ENCODE data around the gene SAMD5. TPM values are rescaled to one million over a fixed set of nuclear protein-coding genes. Genes with fewer than 3 reads are reported as not detected.

SAMD5 gene
- total RNA-seq, 1 experiment from 2014 or later, result 0.04 TPM

GRCh38 chr6:147564556-147564955, 56.1 kb downstream of the SAMD5 start:
- Histone ChIP-seq H3K23ac (ENCODE audit: insufficient read length, low read depth, low read length) (no peak overlapping the region), H2AFZ (ENCODE audit: low read length) (no peak overlapping the region), H3K4me2 (ENCODE audit: insufficient read depth, insufficient read length, low read length) (no peak overlapping the region)

More at GRCh38 chr6:147564556-147564955, 56.1 kb downstream of the SAMD5 start:
- WGBS (ENCODE audit: extremely low coverage, insufficient read length, low lambda C conversion rate), result no CpG with 5 or more reads among the region's 1 CpG
- no peak for TF ChIP-seq CTCF (conservative IDR thresholded peaks at IDR 0.05)
- H3K79me1 ChIP-seq (ENCODE audit: insufficient read depth, low read depth, low read length, poor library complexity, severe bottlenecking), result no peaks in the 10 kb centered on the region
- Mint-ChIP-seq H3K4me1 (no peaks in the 10 kb centered on the region), H3K9me3 (no peaks in the 10 kb centered on the region), H3K4me3 (no peak overlapping the region), H3K27ac (no peak overlapping the region), H3K36me3 (ENCODE audit: insufficient read depth in 1 of 3, low read depth in 3 of 3) (no peaks in the 10 kb centered on the region), H3K27me3 (ENCODE audit: low read depth) (no peaks in the 10 kb centered on the region)
- no peak overlapping the region for H3T11ph ChIP-seq (ENCODE audit: low read length)
- no peaks in the 10 kb centered on the region for H3K9me3 ChIP-seq (ENCODE audit: control insufficient read depth, low read depth, low read length)
- DNase-seq, result no peak
- no peak overlapping the region for H2BK15ac ChIP-seq (ENCODE audit: low read depth, low read length)
- H3K4ac ChIP-seq (ENCODE audit: low read depth, low read length), result no peak overlapping the region
- no peak overlapping the region for H2BK120ac ChIP-seq (ENCODE audit: low read depth, low read length, poor library complexity, severe bottlenecking)
- H2BK20ac ChIP-seq (ENCODE audit: low read depth, low read length, poor library complexity, severe bottlenecking), result no peak overlapping the region
- H4K5ac ChIP-seq (ENCODE audit: insufficient read length, low read depth, low read length), result no peak overlapping the region
- H4K91ac ChIP-seq (ENCODE audit: insufficient read length, low read depth, low read length), result no peak overlapping the region
- H4K20me1 ChIP-seq (ENCODE audit: control insufficient read depth, insufficient read depth, insufficient read length), result no peaks in the 10 kb centered on the region
- no peaks in the 10 kb centered on the region for H3K79me2 ChIP-seq (ENCODE audit: insufficient read depth, low read length)
- no peak overlapping the region for H3K18ac ChIP-seq (ENCODE audit: insufficient read length, low read depth, low read length)
- H3K56ac ChIP-seq (ENCODE audit: insufficient read length, low read depth, low read length), result no peak overlapping the region
- H2AK5ac ChIP-seq (ENCODE audit: insufficient read length, low read length), result no peak overlapping the region
- H3K4me1 ChIP-seq (ENCODE audit: insufficient read depth, low read length), result no peaks in the 10 kb centered on the region
- no peaks in the 10 kb centered on the region for H3K27me3 ChIP-seq (ENCODE audit: insufficient read depth, low read length)
- H3K14ac ChIP-seq (ENCODE audit: insufficient read depth, low read length), result no peak overlapping the region
- no peak overlapping the region for H4K8ac ChIP-seq (replicated peaks; ENCODE audit: insufficient read length, low read depth, low read length)
- H2BK12ac ChIP-seq (ENCODE audit: insufficient read length, low read depth, low read length), result no peak overlapping the region
- H3K23me2 ChIP-seq (ENCODE audit: insufficient read length, low read depth, low read length, poor library complexity, severe bottlenecking), result no peaks in the 10 kb centered on the region
- no peak overlapping the region for H3K9ac ChIP-seq (ENCODE audit: extremely low read depth, insufficient read length, low read length)
- no peak overlapping the region for H2BK5ac ChIP-seq (ENCODE audit: insufficient read length, low read length)
- no peak overlapping the region for H3K27ac ChIP-seq (ENCODE audit: insufficient read length, low read depth, low read length)
